NCI-H2107 treated with DMSO at 0.1 percent for 48 hours (cell line): ENCODE measurements around the gene KIFC3.
"Not testable (repeated sequence)": the region's sequence is repeated elsewhere in the genome, so short reads cannot be mapped to it uniquely, and the experiment has no call there.

Experiments
- DNase-seq: peaks from one replicate; lab custom pipeline; 2025; ENCODE audit not compliant: unreplicated experiment; lab: John Stamatoyannopoulos, UW

The KIFC3 gene

GRCh38 chr16:57788252-57788841, 13.9 kb downstream of the KIFC3 start:
- no peak for DNase-seq

- DNase-seq: no peak
Measured at GRCh38 chr16:57787519-57787905, 14.8 kb downstream of the KIFC3 start.

- DNase-seq: no peak
Measured at GRCh38 chr16:57786632-57787518, 15.4 kb downstream of the KIFC3 start.

GRCh38 chr16:57785924-57786323, 16.4 kb downstream of the KIFC3 start:
- DNase-seq: no peak

GRCh38 chr16:57785385-57785784, 16.9 kb downstream of the KIFC3 start:
- no peak for DNase-seq

- no peak for DNase-seq
Measured at GRCh38 chr16:57784334-57784733, 18.0 kb downstream of the KIFC3 start.

- no peak for DNase-seq
Measured at GRCh38 chr16:57783883-57784282, 18.4 kb downstream of the KIFC3 start.

GRCh38 chr16:57783116-57783515, 19.2 kb downstream of the KIFC3 start:
- no peak for DNase-seq

- DNase-seq: not testable (repeated sequence)
Measured at GRCh38 chr16:57782607-57783055, 19.7 kb downstream of the KIFC3 start.

- no peak for DNase-seq
Measured at GRCh38 chr16:57781741-57782606, 20.3 kb downstream of the KIFC3 start.

- DNase-seq: no peak
Measured at GRCh38 chr16:57781349-57781740, 20.9 kb downstream of the KIFC3 start.

GRCh38 chr16:57779836-57780235, 22.5 kb downstream of the KIFC3 start:
- DNase-seq: not testable (repeated sequence)

GRCh38 chr16:57778658-57779057, 23.6 kb downstream of the KIFC3 start:
- no peak for DNase-seq

- DNase-seq: peak; percentile 24
Measured at GRCh38 chr16:57775661-57776469, 26.4 kb downstream of the KIFC3 start.

GRCh38 chr16:57774705-57775285, 27.5 kb downstream of the KIFC3 start:
- DNase-seq: no peak

GRCh38 chr16:57773655-57774295, 28.5 kb downstream of the KIFC3 start:
- DNase-seq: no peak

GRCh38 chr16:57773019-57773418, 29.3 kb downstream of the KIFC3 start:
- no peak for DNase-seq

GRCh38 chr16:57771141-57771785, 31.0 kb downstream of the KIFC3 start:
- DNase-seq: no peak

- peak; percentile 9 for DNase-seq
Measured at GRCh38 chr16:57770361-57770760, 31.9 kb downstream of the KIFC3 start.
